Measurements from ENCODE around the gene RALGPS1.

RALGPS1 gene

DNA sequence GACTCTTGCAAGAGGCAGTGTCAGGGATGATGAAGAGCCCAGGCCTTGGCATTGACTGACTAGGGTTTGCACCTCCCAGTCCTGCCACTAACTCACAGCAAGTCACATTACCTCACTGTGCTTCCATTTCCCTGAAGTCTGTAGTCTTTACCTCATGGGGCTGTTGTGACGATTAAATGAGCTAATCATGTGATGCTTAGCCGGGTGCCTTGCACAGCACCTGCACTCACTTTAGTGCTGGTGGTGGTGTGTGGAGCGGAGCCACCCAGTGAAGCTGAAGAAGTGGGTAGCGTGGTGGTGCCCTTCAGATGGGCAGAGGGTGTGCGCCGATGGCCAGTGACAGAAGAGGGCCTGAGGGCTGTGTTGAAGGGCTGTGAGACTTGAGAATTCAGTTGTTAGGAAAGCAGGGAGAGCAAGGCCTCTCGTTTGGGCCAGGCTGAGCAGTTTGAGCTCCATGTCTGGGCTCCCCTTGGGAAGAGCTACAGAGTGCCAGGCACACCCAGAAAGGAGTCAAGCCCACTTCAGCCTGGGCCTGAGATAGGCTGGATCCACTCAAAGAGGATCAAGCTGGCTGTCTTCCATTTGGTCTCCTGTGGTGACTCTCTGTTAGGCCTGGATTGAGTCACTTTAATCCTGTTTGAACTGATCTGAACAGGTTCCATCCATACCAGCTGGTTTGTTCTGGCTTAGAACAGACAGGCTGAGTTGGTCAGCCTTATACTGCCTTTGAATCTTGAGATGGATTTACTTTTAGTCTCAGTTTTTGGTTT lies 42.5 kb downstream of the RALGPS1 start:
- peak; percentile 57 for DNase-seq (ENCODE audit: low read depth)

DNA sequence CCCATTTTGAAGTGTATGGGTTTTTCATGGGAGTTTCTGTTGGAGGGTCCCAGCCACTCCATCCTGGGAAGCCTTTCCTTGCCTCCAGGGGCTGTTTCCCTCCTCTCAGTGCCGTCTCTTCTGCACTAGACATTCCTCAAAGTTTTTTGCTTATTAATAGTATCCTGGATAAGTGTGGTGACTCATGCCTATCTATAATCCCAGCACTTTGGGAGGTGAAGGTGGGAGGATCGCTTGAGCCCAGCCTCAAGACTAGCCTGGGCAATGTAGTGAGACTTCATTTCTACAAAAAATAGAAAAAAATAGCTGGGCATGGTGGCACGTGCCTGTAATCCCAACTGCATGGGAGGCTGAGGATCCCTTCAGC lies 43.1 kb downstream of the RALGPS1 start:
- DNase-seq (ENCODE audit: low read depth): peak; percentile 43

DNA sequence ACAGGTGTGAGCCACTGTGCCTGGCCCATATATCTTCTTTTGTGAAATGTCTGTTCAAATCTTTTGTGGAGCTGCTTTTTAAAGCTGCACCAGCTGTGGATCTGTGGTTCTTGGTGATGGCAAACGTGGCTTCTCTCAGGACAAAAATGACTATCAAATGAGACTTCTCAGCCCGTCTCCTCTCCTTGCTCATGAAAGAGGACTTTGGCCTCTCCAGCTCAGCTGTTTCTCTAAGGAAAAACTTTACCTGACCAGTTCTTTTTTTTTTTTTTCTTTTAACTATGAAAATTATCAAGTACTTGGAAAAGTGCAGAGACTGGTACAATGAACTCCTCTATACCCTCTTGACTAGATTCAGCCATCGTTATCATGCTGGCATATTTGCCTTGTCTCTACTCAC lies 44.8 kb downstream of the RALGPS1 start:
- DNase-seq (ENCODE audit: low read depth): no peak

DNA sequence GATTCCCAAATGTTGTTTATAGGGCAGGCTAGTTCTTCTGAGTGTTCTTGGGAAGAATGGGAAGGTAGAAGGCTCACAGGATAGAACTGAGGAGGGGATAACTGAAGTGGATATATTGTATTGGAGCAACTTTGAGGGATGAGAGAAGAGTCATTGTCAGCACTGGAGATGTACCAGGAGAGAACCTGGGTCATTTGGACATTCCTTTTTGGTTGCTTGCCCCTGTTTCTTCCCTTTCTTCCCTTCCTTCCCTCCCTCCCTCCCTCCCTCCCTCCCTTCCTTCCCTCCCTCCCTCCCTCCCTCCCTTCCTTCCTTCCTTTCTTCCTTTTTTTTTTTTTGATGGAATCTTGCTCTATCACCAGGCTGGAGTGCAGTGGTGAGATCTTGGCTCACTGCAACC lies 45.3 kb downstream of the RALGPS1 start:
- DNase-seq (ENCODE audit: low read depth): no peak

DNA sequence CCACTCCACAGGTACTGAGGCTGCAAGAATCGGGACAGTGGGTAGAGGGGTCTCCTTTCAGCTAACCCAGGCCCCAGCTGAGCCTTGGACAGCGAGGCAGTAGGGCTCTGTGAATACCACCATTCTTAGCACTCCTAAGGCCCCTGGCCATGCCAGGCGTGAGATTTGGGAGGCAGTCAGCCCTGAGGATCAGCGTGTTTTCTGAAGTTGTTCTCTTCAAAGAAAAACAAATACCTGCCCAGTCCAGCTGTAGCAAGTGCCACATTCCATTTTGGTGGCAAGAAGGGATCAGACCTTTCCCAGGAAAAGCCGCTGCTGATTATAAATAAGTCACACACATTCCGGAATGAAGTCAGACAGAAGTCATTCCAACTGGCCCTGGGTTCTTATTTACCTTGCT lies 47.8 kb downstream of the RALGPS1 start:
- no peak for DNase-seq (ENCODE audit: low read depth)

DNA sequence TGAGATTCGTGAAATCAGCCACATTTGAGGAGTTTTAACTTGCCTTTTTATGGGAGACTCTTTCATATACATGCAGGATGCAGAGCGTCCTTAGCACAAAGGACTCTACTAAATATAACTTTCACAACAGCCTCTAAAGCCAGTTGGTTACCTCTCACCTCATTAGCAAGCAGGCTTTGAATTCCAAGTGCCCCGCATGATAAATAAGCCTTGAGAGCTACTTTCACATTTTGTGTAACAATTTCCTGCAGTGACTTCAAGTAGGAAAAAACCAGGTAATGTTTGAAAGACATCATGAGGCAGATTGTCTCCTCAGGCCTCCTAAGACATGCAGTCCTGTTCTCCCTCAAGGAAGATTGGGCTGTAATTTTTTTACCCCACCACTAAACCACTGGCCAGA lies 50.5 kb downstream of the RALGPS1 start:
- no peak for DNase-seq (ENCODE audit: low read depth)

DNA sequence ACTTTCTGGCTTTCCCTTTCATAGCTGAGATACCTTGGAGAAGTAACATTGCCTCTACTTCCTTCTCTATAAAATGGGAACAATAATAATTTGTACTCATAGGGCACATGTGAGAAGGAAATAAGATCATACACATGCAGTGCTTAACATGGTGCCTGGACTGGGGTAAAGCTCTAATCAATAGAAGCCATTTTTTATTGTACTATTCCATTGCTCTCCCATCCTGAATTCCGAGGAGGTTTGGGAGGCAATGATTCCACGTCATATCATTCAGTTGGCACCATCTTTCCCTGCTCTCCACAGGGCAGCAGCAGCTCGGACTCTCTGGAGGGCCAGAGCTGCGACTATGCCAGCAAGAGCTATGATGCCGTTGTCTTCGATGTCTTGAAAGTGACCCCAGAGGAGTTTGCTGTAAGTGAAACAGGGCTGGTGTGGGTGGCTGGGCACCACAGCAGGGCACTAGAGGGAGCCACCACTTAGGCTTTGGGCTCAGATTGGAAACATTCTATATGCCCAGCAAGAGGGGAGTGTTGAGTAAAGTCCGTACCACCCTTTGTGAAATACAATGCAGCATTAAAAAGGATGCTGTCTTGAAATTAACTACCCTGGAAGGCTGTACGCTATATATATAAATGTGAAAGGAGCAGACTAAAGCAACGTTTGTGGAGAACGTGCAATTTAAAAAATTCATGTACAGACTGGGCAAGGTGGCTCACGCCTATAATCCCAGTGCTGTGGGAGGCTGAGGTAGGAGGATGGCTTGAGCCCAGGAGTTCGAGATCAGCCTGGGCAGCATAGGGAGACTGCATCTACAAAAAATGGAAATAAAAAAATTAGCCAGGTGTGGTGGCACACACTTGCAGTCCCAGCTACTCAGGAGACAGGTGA lies 51.2 kb downstream of the RALGPS1 start:
- peak; percentile 54 for DNase-seq (ENCODE audit: low read depth)

DNA sequence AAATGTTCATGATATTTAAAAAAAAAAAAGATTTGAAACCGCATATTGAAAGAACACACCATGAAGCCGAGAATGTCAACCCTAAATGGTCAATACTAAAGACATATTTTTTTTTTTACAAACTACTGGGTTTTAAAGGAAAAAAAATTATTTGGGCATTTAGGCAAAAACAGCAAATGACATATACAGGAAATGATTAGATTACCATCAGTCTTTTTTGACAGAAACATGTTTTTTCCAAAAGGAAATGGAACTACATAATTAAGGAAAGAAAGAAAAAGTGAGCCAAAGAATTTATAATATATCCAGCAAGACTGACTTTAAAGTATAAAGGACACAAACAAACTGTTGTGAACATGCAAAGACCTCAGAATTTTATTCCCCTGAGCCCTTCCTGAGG lies 56.7 kb downstream of the RALGPS1 start:
- DNase-seq (ENCODE audit: low read depth): no peak

DNA sequence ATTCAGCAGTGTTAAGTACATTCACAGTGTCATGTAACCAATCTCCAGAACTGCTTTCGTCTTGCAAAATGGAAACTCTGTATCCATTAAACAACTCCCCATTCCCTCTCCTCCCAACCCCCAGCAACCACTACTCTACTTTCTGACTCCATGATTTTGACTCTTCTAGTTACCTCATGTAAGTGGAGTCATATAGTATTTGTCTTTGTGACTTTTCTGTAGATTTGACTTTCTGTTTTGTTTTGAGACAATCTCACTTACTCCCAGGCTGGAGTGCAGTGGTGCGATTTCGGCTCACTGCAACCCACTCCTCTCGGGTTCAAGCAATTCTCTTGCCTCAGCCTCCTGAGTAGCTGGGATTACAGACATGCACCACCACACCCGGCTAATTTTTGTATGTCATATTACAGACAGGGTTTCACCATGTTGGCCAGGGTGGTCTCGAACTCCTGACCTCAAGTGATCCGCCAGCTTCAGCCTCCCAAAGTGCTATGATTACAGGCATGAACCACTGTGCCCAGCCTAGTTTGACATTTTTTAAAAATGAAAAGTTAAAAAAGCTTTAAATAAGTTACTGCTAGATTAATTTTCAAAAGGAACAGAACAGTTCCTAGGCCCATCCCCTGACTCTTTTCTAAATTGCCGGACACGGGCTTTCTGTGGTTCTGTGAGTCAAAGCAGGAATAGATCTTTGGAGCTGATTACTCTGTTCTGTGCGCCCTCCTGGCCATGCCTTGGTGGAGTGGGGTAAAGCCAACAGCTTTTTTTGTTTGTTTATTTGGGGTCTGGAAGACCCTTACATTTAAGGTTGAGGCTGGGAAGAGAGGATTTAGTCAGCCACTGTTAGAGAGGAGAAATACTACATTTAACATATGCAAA lies 59.3 kb downstream of the RALGPS1 start:
- DNase-seq (ENCODE audit: low read depth): no peak

DNA sequence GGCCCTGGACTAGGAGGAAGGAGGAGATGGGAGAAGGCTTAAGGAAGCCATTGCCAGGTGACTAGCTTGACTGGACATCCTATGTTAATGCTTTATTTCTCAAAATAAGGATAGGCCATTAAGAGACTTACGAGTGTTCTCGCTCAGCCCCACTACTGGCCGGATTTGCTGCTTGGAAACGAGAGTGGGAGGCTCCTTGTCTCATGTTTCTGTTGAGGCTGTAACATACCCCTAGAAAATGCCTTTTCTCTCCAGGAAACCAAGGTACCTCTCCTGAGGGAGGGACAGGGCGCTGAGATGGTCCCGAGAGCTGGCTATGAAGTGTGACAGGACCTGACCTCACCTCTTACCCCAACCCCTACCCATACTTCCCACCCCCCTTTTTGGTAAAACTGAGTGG lies 60.0 kb downstream of the RALGPS1 start:
- DNase-seq (ENCODE audit: low read depth): no peak

DNA sequence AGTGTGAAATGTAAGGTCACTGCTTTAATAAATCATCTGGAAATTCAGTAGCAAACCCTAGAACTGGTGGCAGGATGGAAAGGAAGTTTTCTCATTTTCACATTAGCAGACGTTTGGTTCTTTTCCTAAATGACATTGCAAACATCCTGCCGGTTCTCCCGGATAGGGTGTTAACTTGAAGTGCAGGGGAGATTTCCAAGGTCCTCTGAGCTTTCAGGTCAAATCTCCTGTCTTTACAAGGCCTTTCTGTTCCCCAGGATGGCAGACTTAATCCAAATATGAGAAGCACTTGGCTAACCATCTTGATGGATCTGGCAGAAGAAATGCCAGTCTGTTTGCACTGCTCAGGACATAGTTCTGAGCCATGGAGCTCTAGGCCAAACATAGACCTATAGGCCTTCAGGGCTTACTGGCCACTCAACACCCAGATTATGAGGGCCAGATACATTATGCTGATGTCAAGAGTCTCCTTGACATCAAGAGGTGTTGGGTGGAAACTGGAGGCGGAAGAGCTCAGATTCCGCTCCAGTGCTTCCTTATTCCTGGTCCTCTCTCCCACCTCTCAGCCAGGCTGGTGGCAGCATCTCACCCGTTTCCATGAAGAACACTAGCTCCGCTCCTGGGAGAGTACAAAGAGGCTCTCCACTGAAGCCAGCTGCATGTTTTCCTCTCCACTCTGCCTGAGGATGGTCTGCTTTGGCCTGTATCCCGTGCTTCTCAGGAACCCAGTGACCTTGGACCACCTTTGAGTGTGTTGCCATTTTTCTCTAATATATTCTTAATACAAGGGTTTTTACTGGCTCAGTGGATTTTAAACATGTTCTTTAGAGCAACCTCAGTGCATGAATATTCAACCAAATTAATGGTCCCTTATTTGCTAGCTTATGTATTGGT lies 61.0 kb downstream of the RALGPS1 start:
- no peak for DNase-seq (ENCODE audit: low read depth)

DNA sequence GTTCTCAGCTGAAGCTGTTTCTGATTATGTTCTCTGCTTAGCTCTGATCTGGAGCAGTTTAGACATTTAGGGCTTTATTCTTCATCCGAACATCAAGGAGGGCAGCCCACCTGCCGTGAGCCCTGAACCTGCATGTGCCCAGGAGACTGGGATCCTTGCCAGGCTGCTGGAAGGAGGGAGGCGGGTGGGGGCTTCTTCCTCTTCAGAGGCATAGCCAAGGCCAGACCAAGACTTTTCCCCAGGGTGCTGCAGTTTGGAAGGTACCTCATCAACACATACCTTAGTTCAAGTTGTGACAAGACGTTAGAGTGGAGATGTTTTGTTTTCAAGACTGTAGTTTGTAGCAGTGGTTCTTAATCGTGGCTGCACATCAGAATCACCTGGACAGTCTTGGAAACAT lies 64.9 kb downstream of the RALGPS1 start:
- DNase-seq (ENCODE audit: low read depth): no peak

DNA sequence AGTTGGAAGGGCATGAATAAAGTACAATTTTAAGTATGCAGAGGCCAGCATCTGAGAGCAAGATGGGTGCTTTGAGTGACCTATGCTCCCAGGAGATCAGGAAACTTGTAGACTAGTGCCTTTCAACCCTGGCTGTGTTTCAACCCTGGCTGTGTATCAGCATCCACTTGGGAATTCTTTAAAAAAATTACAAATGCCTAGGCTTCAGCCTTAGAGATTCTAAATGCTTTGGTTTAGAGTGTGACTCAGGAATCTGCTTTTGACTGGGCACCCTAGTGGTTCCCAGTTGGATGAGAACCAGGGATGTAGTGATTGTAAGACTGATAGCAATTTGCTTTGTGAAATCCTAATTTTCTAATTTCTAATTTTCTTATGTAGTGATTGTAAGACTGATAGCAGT lies 65.6 kb downstream of the RALGPS1 start:
- no peak for DNase-seq (ENCODE audit: low read depth)

DNA sequence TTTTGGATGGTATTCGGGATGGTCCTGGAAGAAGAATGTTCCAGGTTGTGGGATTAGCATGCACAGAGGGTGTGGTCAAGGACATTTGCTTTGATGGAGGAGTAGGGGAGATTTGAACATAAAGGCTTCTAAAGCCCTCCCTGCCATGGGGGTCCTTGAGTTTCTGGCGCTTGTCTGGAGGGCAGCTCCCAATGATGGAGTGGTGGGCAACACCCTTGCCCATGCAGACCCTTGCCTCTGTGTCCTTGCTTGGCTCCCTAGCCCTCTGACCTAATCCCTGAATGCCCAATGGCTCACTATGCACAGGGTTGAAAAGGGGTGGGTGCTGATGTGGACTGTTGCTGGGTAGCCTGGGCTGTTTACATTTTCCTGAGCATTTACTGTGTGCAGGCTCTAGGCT lies 66.6 kb downstream of the RALGPS1 start:
- DNase-seq (ENCODE audit: low read depth): no peak

DNA sequence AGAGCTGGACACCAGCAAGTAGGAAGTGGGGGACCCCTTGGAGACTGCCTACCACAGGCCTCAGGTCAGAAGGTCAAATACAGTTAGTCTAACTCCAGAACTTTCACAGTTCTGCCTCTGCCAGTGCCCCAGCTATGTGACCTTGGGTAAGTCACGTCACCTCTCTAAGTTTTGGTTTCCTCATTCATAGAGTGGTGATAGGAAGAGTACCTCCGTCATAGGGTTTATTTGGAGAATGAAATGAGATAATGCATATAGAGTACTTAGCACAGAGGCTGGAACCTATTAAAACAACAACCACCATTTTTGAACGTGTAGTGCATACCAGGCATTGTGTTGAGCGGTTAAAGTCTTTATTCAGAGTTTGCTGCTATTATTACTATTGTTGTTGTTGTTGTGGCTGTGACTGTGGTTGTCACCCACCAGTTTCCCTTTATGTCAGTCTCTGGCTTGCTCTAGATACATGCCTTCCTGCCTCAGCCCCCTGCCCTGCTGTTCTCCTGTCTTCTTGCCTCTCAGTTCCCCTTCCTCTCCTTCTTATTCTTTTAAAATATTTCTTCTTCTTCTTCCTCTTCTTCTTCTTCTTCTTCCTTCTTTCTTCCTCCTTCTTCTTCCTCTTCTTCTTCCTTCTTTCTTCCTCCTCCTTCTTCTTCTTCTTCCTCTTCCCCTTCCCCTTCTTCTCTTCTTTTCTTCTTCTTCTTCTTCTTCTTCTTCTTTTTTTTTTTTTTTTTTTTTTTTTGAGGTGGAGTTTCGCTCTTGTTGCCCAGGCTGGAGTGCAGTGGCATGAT lies 67.8 kb downstream of the RALGPS1 start:
- no peak for DNase-seq (ENCODE audit: low read depth)

DNA sequence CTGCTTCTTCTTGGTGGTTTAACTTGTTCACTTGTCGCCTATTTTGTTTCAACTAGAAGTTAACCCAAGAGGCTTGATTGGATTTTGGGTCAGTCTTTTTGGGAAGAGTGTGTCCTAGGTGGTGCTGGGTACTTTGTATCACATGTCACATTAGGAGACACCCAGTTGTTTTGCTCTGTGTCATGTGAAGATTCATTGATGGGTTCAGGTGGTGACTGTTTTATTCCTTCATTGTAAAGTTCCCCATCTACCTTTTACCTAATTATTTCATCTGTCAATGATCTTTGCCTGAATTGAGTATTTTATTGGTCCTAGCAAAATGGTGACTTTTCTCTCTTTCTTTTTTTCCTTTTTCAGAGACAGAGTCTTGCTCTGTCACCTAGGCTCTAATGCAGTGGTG lies 69.2 kb downstream of the RALGPS1 start:
- DNase-seq (ENCODE audit: low read depth): no peak

DNA sequence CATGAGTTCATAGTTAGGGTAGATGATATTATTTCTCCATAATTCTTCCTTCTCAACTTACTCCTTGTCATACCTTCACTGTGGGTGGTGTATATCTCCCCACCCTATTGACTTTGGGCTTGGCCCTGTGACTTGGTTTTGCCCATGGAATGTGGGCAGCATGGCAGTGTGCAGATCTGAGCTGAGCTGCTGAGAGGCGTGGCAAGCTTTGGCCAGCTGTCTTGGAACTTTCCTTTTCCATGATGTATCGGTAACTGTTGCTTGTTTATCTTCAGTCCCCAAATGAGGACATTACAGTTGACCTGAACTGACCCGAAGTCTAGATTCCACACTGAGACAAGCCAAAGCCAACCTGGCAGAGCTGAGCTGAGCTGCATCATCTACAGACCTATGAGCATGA lies 70.4 kb downstream of the RALGPS1 start:
- DNase-seq (ENCODE audit: low read depth): no peak

DNA sequence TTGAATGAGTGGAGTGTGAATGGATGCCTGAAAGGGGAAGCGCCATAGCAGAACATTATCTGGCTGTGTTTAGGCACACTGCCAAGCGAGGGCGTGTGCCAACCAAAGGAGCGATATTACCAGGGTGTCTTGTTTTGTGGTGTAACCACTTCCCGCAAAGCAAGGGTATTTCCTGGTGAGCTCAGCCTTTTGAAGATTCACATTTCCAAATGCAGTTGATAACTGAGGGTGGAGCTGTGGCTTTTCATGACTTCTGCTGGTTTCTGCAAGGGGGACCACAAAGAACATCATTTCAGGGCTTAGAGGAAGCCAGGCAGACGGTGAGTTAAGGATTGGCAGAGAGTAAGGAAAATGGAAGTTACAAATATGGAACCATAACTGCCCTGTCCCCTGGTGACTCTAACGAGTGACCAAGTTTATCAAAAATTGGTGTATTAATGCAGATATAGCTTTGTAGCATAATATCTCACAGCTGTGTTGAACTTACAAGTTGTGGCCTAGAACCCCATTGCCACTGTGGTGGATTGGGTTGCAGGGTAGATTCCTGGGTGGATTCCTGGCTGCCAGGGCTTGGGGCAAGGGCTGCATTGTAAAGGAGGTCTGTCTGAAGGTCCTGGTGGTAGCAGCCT lies 71.4 kb downstream of the RALGPS1 start:
- DNase-seq (ENCODE audit: low read depth): peak; percentile 49

DNA sequence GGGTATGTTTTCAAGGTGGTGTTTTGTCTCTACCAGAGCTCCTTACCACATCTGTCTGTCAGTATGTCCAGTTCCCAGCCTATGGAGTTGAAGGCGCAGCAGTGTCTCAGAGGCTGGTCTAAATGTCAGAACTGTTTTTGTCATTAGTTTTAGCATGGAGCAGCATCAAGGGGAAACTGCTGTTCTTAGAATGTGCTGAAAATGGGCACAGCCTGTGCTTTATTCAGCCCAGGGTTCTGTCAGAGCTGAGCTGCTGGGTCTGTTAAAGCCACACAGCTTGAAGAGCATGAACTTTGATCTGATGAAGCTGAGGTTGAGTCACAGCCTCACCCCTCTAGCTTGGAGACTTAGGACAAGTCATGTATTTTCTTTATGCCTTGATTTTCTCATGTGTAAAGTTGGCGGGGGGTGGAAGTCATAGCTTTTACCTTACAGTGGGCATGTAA lies 71.9 kb downstream of the RALGPS1 start:
- no peak for DNase-seq (ENCODE audit: low read depth)

DNA sequence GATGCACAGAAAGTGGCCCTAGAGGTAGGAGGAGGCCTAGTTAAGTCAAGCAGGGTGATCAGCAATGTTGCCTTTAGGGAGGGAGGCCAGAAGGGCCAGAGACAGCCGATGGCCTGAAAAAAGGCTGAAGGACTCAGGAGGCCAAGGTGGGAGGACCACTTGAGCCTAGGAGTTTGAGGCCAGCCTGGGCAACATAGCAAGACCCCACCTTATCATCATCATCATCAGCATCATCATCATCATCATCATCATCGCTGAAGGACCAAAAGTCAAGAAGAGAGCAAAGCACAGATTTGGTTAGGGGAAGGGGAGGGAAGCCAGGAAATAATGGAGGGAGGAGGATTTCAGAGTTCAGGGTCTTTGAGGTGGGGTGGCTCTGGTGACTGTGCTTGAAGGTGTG lies 74.3 kb downstream of the RALGPS1 start:
- DNase-seq (ENCODE audit: low read depth): no peak

Data from iris pigment epithelial cell (primary cell).